H1 (cell line): ENCODE data around the gene ELOVL5. TPM values are rescaled to one million over a fixed set of nuclear protein-coding genes. Genes with fewer than 3 reads are reported as not detected.

Experiments used
- CTCF ChIA-PET: fragments of 300-600 bp; sonication (Branson Sonifier 250); formaldehyde crosslinking; loops from one replicate; lab custom pipeline; 2021; ENCODE audit not compliant: partially characterized antibody; lab: Charles Lee
- POLR2A ChIA-PET: fragments of 300-600 bp; sonication (Branson Sonifier 250); formaldehyde crosslinking; loops from one replicate; lab custom pipeline; 2021; ENCODE audit warnings: inconsistent platforms; ENCODE audit not compliant: partially characterized antibody; lab: Charles Lee
- DNase-seq, 2 experiments: peaks; one replicate each; pipeline versions ENCODE4 v3.0.0 to v3.0.0-alpha.2; 2010 to 2022; ENCODE audit warnings: low spot score in 2 of 2, low read depth in 1 of 2, mixed read lengths in 1 of 2
- FAIRE-seq: peaks from 2 replicates; lab custom pipeline; 2011; peaks lifted over from hg19 to GRCh38; lab: Jason Lieb, UNC
- H2AFZ ChIP-seq: 2 replicates; pipeline ENCODE4 v1.8.1; 2012; ENCODE audit warnings: low read length, inconsistent platforms
- H2AK5ac ChIP-seq: 2 replicates; pipeline ENCODE4 v1.6.1; 2013; ENCODE audit warnings: low read depth, low read length
- H2BK120ac ChIP-seq: replicated peaks from 2 replicates; pipeline ENCODE3; 2013; ENCODE audit warnings: low read depth, low read length, inconsistent platforms
- H2BK12ac ChIP-seq: 2 replicates; pipeline ENCODE4 v1.6.1; 2013; ENCODE audit warnings: low read depth, low read length
- H2BK15ac ChIP-seq: 2 replicates; pipeline ENCODE4 v1.6.1; 2013; ENCODE audit warnings: low read length
- H2BK20ac ChIP-seq: 2 replicates; pipeline ENCODE4 v1.6.1; 2013; ENCODE audit warnings: low read length
- H2BK5ac ChIP-seq: 2 replicates; pipeline ENCODE4 v1.6.1; 2013; ENCODE audit warnings: low read depth, low read length
- H3K14ac ChIP-seq: 2 replicates; pipeline ENCODE4 v1.6.1; 2013; ENCODE audit warnings: inconsistent platforms; ENCODE audit not compliant: insufficient read length
- H3K18ac ChIP-seq: 2 replicates; pipeline ENCODE4 v1.6.1; 2013; ENCODE audit warnings: low read length; ENCODE audit errors: extremely low read depth
- H3K23ac ChIP-seq: 2 replicates; pipeline ENCODE4 v1.6.1; 2013; ENCODE audit warnings: inconsistent platforms; ENCODE audit not compliant: insufficient read length
- H3K23me2 ChIP-seq: 2 replicates; pipeline ENCODE4 v1.6.1; 2013; ENCODE audit warnings: low read depth, low read length
- H3K27ac ChIP-seq: 2 replicates; pipeline ENCODE4 v1.6.1; 2011; ENCODE audit warnings: low read depth, low read length, inconsistent platforms
- H3K27me3 ChIP-seq, 4 experiments: replicated peaks in 1 of 4; 1 replicate in 1 of 4; 2 replicates in 3 of 4; pipeline versions ENCODE4 v1.6.1 to v1.8.1; 2011 to 2013; ENCODE audit warnings: low read length in 3 of 4, mild to moderate bottlenecking in 3 of 4, inconsistent platforms in 2 of 4, mixed read lengths in 2 of 4, moderate library complexity in 1 of 4; ENCODE audit not compliant: control insufficient read depth in 3 of 4, insufficient read depth in 3 of 4; ENCODE audit errors: extremely low read depth in 1 of 4
- H3K36me3 ChIP-seq, 4 experiments: 2 replicates each; pipeline versions ENCODE4 v1.6.1 to v1.8.1; 2011 to 2013; ENCODE audit warnings: mild to moderate bottlenecking in 4 of 4, low read length in 3 of 4, moderate library complexity in 2 of 4, control low read depth in 1 of 4, inconsistent platforms in 1 of 4; ENCODE audit not compliant: insufficient read depth in 4 of 4, control insufficient read depth in 2 of 4
- H3K4ac ChIP-seq: replicated peaks from 2 replicates; pipeline ENCODE3; 2013; ENCODE audit warnings: low read length, low read depth, mixed read lengths, inconsistent platforms; ENCODE audit not compliant: insufficient read length
- H3K4me1 ChIP-seq, 4 experiments: replicated peaks in 1 of 4; 1 replicate in 1 of 4; 2 replicates in 3 of 4; pipeline versions ENCODE4 v1.6.1 to v1.8.1; 2011 to 2013; ENCODE audit warnings: low read length in 3 of 4, inconsistent platforms in 2 of 4, mixed read lengths in 1 of 4; ENCODE audit not compliant: insufficient read depth in 4 of 4, control insufficient read depth in 3 of 4
- H3K4me2 ChIP-seq, 2 experiments: 2 replicates each; pipeline versions ENCODE4 v1.6.1 to v1.8.1; 2011 to 2013; ENCODE audit warnings: low read depth in 2 of 2, low read length in 2 of 2, control low read depth in 1 of 2, inconsistent platforms in 1 of 2, mild to moderate bottlenecking in 1 of 2; ENCODE audit not compliant: insufficient read depth in 1 of 2
- H3K4me3 ChIP-seq, 4 experiments: fragments of 200-600, 300-600 bp in 1 of 4; sonication (generic), shearing (Covaris generic), sonication (Bioruptor Twin) in 1 of 4; 2 replicates each; pipeline versions ENCODE4 v1.5.1 to v1.8.1; 2011 to 2016; ENCODE audit warnings: low read length in 4 of 4, low read depth in 3 of 4, control low read depth in 2 of 4, inconsistent platforms in 2 of 4, mild to moderate bottlenecking in 2 of 4, mixed read lengths in 1 of 4, moderate library complexity in 1 of 4; ENCODE audit not compliant: insufficient read depth in 2 of 4; ENCODE audit errors: extremely low read depth in 1 of 4
- H3K56ac ChIP-seq: replicated peaks from 2 replicates; pipeline ENCODE3; 2013; ENCODE audit warnings: low read depth, mild to moderate bottlenecking, mixed read lengths, low read length, inconsistent platforms; ENCODE audit not compliant: insufficient read length
- H3K79me1 ChIP-seq: 2 replicates; pipeline ENCODE4 v1.6.1; 2013; ENCODE audit warnings: low read depth, low read length, control low read depth
- H3K79me2 ChIP-seq, 2 experiments: 2 replicates each; pipeline versions ENCODE4 v1.6.1 to v1.8.1; 2012 to 2013; ENCODE audit warnings: low read length in 2 of 2, mild to moderate bottlenecking in 2 of 2, inconsistent platforms in 1 of 2; ENCODE audit not compliant: insufficient read depth in 2 of 2, control insufficient read depth in 1 of 2
- H3K9ac ChIP-seq, 4 experiments: replicated peaks in 1 of 4; 1 replicate in 1 of 4; 2 replicates in 3 of 4; pipeline versions ENCODE4 v1.6.1 to v1.8.1; 2011 to 2013; ENCODE audit warnings: low read depth in 3 of 4, low read length in 3 of 4, control low read depth in 2 of 4, mild to moderate bottlenecking in 2 of 4, moderate library complexity in 2 of 4, inconsistent platforms in 1 of 4; ENCODE audit errors: extremely low read depth in 1 of 4
- H3K9me3 ChIP-seq, 2 experiments: 2 replicates each; pipeline versions ENCODE4 v1.6.1 to v1.8.1; 2012 to 2013; ENCODE audit warnings: mild to moderate bottlenecking in 2 of 2, moderate library complexity in 2 of 2, control low read depth in 1 of 2, inconsistent platforms in 1 of 2, low read depth in 1 of 2, low read length in 1 of 2, mixed read lengths in 1 of 2; ENCODE audit not compliant: insufficient read depth in 2 of 2
- H4K20me1 ChIP-seq, 2 experiments: replicated peaks in 1 of 2; 2 replicates each; pipeline versions ENCODE3 to v1.8.1; 2011 to 2013; ENCODE audit warnings: inconsistent platforms in 2 of 2, low read length in 2 of 2, mild to moderate bottlenecking in 1 of 2; ENCODE audit not compliant: insufficient read depth in 2 of 2, control insufficient read depth in 1 of 2
- H4K5ac ChIP-seq: 2 replicates; pipeline ENCODE4 v1.6.1; 2013; ENCODE audit warnings: low read length, low read depth, mixed read lengths, inconsistent platforms; ENCODE audit not compliant: insufficient read length
- H4K8ac ChIP-seq: 2 replicates; pipeline ENCODE4 v1.8.0; 2013; ENCODE audit warnings: mild to moderate bottlenecking, moderate library complexity, low read length, inconsistent platforms; ENCODE audit not compliant: insufficient read depth; ENCODE audit errors: extremely low read depth
- H4K91ac ChIP-seq: replicated peaks from 2 replicates; pipeline ENCODE3; 2013; ENCODE audit warnings: low read length, mixed read lengths, inconsistent platforms; ENCODE audit not compliant: insufficient read length
- BCL11A ChIP-seq, 2 experiments: IDR thresholded peaks; one replicate each; pipeline ENCODE4 v1.6.1; 2011; ENCODE audit warnings: low read depth in 2 of 2, low read length in 2 of 2, mild to moderate bottlenecking in 2 of 2
- EGR1 ChIP-seq: IDR thresholded peaks from 2 replicates; pipeline ENCODE4 v1.6.1; 2011; ENCODE audit warnings: low read depth, low read length, borderline replicate concordance
- GABPA ChIP-seq: IDR thresholded peaks from 2 replicates; pipeline ENCODE4 v1.6.1; 2011; ENCODE audit warnings: mild to moderate bottlenecking, low read length, moderate library complexity, borderline replicate concordance; ENCODE audit not compliant: insufficient read depth
- GTF2F1 ChIP-seq: IDR thresholded peaks from 2 replicates; pipeline ENCODE4 v1.6.1; 2012; ENCODE audit warnings: low read depth, low read length, improper control_type of control experiment, borderline replicate concordance
- NANOG ChIP-seq: IDR thresholded peaks from 2 replicates; pipeline ENCODE4 v1.6.1; 2011; ENCODE audit warnings: low read length, low read depth, mild to moderate bottlenecking, inconsistent platforms; ENCODE audit not compliant: insufficient read depth, poor library complexity, severe bottlenecking
- NRF1 ChIP-seq: IDR thresholded peaks from 2 replicates; pipeline ENCODE4 v1.6.1; 2011; ENCODE audit warnings: mild to moderate bottlenecking, low read depth, low read length, improper control_type of control experiment
- PHF8 ChIP-seq: fragments of 200-600 bp; sonication (generic); conservative IDR thresholded peaks from 2 replicates; pipeline ENCODE4 v1.7.1; 2012; ENCODE audit warnings: low read depth, mild to moderate bottlenecking, inconsistent platforms, low read length, moderate library complexity
- SIN3A ChIP-seq, 2 experiments: IDR thresholded peaks in 1 of 2; conservative IDR thresholded peaks in 1 of 2; 2 replicates each; pipeline ENCODE4 v1.6.1; 2011 to 2012; ENCODE audit warnings: low read length in 2 of 2, improper control_type of control experiment in 1 of 2, low read depth in 1 of 2, mild to moderate bottlenecking in 1 of 2
- SP4 ChIP-seq: IDR thresholded peaks from 2 replicates; pipeline ENCODE4 v1.6.1; 2012; ENCODE audit warnings: low read length, inconsistent platforms
- ZNF274 ChIP-seq: IDR thresholded peaks from 2 replicates; pipeline ENCODE4 v1.7.0; 2012; ENCODE audit warnings: low read length, borderline replicate concordance; ENCODE audit errors: extremely low read depth
- WGBS, 2 experiments: shearing (Covaris generic) in 1 of 2; methylation state at CpG; one replicate each; pipeline versions ENCODE4 v1.1.6 to v1.1.7; 2013 to 2015; ENCODE audit warnings: low lambda C conversion rate in 2 of 2, mixed read lengths in 2 of 2, inconsistent platforms in 1 of 2, low coverage in 1 of 2, missing lambda C conversion rate in 1 of 2; ENCODE audit not compliant: insufficient replicate concordance in 2 of 2, insufficient coverage in 1 of 2, insufficient read length in 1 of 2; ENCODE audit errors: extremely low coverage in 1 of 2, missing lambda C conversion rate in 1 of 2; 5-methylcytosine and 5-hydroxymethylcytosine counted together
- polyA plus RNA-seq, 7 experiments: library from polyadenylated mRNA; depleted of rRNA in 3 of 7; stranded (reverse) in 5 of 7; unstranded in 2 of 7; fragments of >200 nt in 5 of 7; fragments of 200-250 nt in 2 of 7; gene quantifications; 1 replicate in 5 of 7; 2 replicates in 1 of 7; 4 replicates in 1 of 7; pipeline versions ENCODE4 v1.2.1 to v1.2.3, GENCODE V29; 2011 to 2013; ENCODE audit warnings: missing spikeins in 2 of 7, mixed read lengths in 2 of 7
- total RNA-seq: library from RNA; stranded (reverse); fragmentation: NEBNext Ultra II Directional; extraction: Animal tissue kit (Norgen Biotek cat#: 25700); gene quantifications from 2 replicates; pipeline ENCODE4 v1.2.1, GENCODE V29; 2021

The ELOVL5 gene
- total and polyA plus RNA-seq, 2 of the 8 experiments (the other 6 are each of a cell fraction or from before 2014, with no cell fraction given) = 113 to 156 TPM

DNA sequence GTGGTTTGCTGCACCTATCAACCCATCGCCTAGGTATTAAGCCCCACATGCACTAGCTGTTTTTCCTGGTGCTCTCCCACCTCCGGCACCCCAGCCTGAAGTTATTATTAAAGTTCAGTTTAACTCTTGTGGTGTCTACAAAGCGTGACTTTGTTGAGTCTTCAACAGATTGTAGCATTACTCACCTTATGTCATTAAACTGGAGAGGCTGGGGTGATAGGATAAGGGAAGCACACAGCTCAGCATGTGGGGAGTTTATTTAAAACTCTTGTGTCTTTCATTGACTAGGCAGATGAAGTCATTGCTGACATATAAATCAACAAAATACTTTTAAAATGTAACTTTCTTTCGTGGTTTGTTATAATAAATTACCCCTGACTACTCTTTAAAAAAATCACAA is 115.4 kb downstream of the ELOVL5 start:
- TF ChIP-seq NANOG (no peak), GTF2F1 (no peak), EGR1 (no peak), NRF1 (no peak), GABPA (no peak), SP4 (no peak), ZNF274 (no peak), PHF8 (no peak), BCL11A (IDR thresholded peaks at IDR 0.05; ENCODE audit: low read depth in 2 of 2, low read length in 2 of 2) (no peak), SIN3A (conservative IDR thresholded peaks at IDR 0.05 in 1 of 2, IDR thresholded peaks at IDR 0.05 in 1 of 2; ENCODE audit: low read depth in 1 of 2, low read length in 2 of 2) (no peak)
- TF ChIP-seq, all 59 proteins: peak for 0
- ChIA-PET POLR2A (no interaction called here), CTCF (no interaction called here)
- Histone ChIP-seq H3K9ac (no peak overlapping the region), H3K14ac (no peak overlapping the region), H4K20me1 (no peaks in the 10 kb centered on the region), H2AFZ (no peak overlapping the region), H3K9me3 (no peaks in the 10 kb centered on the region), H2BK15ac (no peak overlapping the region), H3K27ac (no peak overlapping the region), H3K56ac (no peak overlapping the region), H3K4me1 (no peaks in the 10 kb centered on the region), H3K23me2 (no peaks in the 10 kb centered on the region), H3K79me2 (no peaks in the 10 kb centered on the region), H2AK5ac (no peak overlapping the region), H4K8ac (no peak overlapping the region), H4K91ac (no peak overlapping the region), H3K4me3 (no peak overlapping the region), H3K4ac (no peak overlapping the region), H2BK12ac (no peak overlapping the region), H2BK120ac (no peak overlapping the region), H4K5ac (no peak overlapping the region), H3K27me3 (no peaks in the 10 kb centered on the region), H3K36me3 (no peaks in the 10 kb centered on the region), H2BK5ac (no peak overlapping the region), H3K23ac (no peak overlapping the region), H3K18ac (no peak overlapping the region), H3K4me2 (no peak overlapping the region), H2BK20ac (no peak overlapping the region), H3K79me1 (no peaks in the 10 kb centered on the region)
- no peak for DNase-seq
- 92% methylated on average over 4 of the region's 4 CpGs; no CpG with 5 or more reads in 1 of the 2 experiments for WGBS, 2 experiments
- FAIRE-seq = no peak
